Sigmoid colon (tissue), 7 donors: ENCODE results near the gene SUGCT. TPM values are rescaled to one million over a fixed set of nuclear protein-coding genes. Genes with fewer than 3 reads are reported as not detected.

Source experiments
- DNase-seq: peaks from one replicate; pipeline ENCODE4 v3.0.0-alpha.2; 2019
- H3K27ac ChIP-seq, 4 donors: fragments of 200-600 bp; sonication (generic); one replicate each; pipeline ENCODE4 v1.5.1; 2016 to 2019; ENCODE audit warnings: mild to moderate bottlenecking in 1 of 4
- H3K27me3 ChIP-seq, 3 donors: fragments of 200-600 bp; sonication (generic); one replicate each; pipeline ENCODE4 v1.5.1; 2019; ENCODE audit warnings: mild to moderate bottlenecking in 1 of 3
- H3K36me3 ChIP-seq, 4 donors: fragments of 200-600 bp; sonication (generic); one replicate each; pipeline ENCODE4 v1.5.1; 2016 to 2019
- H3K4me1 ChIP-seq, 4 donors: fragments of 200-600 bp; sonication (generic); one replicate each; pipeline ENCODE4 v1.5.1; 2017 to 2019
- H3K4me3 ChIP-seq, 4 donors: fragments of 200-600 bp; sonication (generic); one replicate each; pipeline ENCODE4 v1.5.1; 2017 to 2019; ENCODE audit warnings: mild to moderate bottlenecking in 2 of 4, moderate library complexity in 1 of 4
- H3K9me3 ChIP-seq, 4 donors: fragments of 200-600 bp in 3 of 4; sonication (generic) in 3 of 4; one replicate each; pipeline versions ENCODE4 v1.5.1 to v1.6.1; 2013 to 2019
- EP300 ChIP-seq, 4 donors: sonication (generic); formaldehyde crosslinking; IDR thresholded peaks; one replicate each; pipeline ENCODE4 v1.6.1; 2017; ENCODE audit warnings: antibody characterized with exemption in 4 of 4
- POLR2A ChIP-seq, 2 donors: fragments of 450-650 bp; IDR thresholded peaks; one replicate each; pipeline ENCODE4 v1.6.1; 2016; ENCODE audit warnings: antibody characterized with exemption in 2 of 2, mild to moderate bottlenecking in 2 of 2, moderate library complexity in 2 of 2
- POLR2AphosphoS5 ChIP-seq, 4 donors: sonication (generic); formaldehyde crosslinking; IDR thresholded peaks; one replicate each; pipeline ENCODE4 v1.6.1; 2017; ENCODE audit warnings: antibody characterized with exemption in 4 of 4
- WGBS, 2 donors: extraction: QIAGEN DNeasy Blood & Tissue Kit; methylation state at CpG; one replicate each; pipeline ENCODE4 v1.1.7; 2013; 5-methylcytosine and 5-hydroxymethylcytosine counted together
- intact Hi-C: fragments of 100-400 bp; cut with DNase I; formaldehyde crosslinking; loops from one replicate; pipeline ENCODE4 v1.15.1; 2023
- polyA plus RNA-seq, 3 donors: library from polyadenylated mRNA; stranded (reverse); fragments of 200-250 nt; gene quantifications; one replicate each; pipeline ENCODE4 v1.2.3, GENCODE V29; 2013
- total RNA-seq, 4 donors: library from RNA; depleted of rRNA; stranded (reverse); fragments of >200 nt; gene quantifications; one replicate each; pipeline ENCODE4 v1.1.0, GENCODE V29; 2016
- TF ChIP-seq, protein P1 (sequence below), 4 experiments: fragments of 450-650 bp in 3 of 4; fragments of 200-600 bp in 1 of 4; IDR thresholded peaks; one replicate each; pipeline ENCODE4 v1.5.1; 2016 to 2019; ENCODE audit warnings: antibody characterized with exemption in 4 of 4, mild to moderate bottlenecking in 3 of 4, moderate library complexity in 2 of 4
- donor health status: healthy with polysubstance abuse.
- donor health status: Bipolar disorder and iron deficiency.
- donor health status: healthy.

Gene SUGCT
- total and polyA plus RNA-seq, 7 donors: 2.3 to 25.9 (median 6.3) TPM

DNA sequence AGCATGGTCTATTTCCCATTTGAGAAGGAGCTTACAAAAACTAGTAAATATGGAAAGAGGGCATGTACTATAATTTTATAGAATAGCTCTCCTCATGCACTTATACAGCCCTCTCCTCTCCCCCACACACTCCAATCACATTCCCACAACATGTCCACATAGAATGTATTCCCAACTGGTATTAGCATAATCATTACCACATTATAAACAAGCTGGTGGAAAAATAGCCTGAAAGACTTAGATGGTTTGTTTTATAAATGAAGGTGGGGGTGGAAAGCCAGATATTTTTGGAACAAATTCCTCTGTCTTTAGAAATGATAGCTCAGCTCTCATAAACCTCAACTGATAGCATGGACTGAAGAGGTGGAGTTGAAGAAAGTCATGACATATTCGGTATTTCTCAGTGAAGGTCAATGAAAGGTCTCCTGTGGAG is 410.1 kb downstream of the SUGCT start:
- H3K27ac ChIP-seq: peak overlapping the region in 2 of 4 donors; percentile 47 to 63
- WGBS, 2 donors: 63 to 70% methylated on average over 1 of the region's 1 CpG
- intact Hi-C loops: no loop called here

DNA sequence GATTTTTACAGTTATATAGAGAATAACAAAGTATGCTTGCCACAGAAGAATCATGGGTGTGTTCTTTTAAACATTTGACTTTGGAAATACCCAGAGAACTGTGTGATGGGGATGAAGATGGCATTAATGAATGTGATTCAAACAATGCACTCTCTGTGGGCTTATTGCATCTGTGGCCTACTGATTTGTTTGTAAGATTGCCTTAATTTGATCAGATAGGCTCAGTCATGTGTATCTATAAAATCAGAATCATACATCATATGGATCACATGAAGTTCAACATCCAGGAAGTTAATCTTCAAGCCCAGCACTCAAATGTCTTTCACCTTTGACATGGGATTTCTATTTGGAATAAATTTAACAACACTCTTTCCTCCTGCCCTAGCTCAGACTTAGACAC is 410.9 kb downstream of the SUGCT start:
- intact Hi-C loops: no loop called here
- TF ChIP-seq POLR2AphosphoS5 (IDR thresholded peaks at IDR 0.05): no peak
- TF ChIP-seq POLR2A (IDR thresholded peaks at IDR 0.05): no peak
- no peak for TF ChIP-seq EP300 (IDR thresholded peaks at IDR 0.05)
- TF ChIP-seq, protein P1, sequence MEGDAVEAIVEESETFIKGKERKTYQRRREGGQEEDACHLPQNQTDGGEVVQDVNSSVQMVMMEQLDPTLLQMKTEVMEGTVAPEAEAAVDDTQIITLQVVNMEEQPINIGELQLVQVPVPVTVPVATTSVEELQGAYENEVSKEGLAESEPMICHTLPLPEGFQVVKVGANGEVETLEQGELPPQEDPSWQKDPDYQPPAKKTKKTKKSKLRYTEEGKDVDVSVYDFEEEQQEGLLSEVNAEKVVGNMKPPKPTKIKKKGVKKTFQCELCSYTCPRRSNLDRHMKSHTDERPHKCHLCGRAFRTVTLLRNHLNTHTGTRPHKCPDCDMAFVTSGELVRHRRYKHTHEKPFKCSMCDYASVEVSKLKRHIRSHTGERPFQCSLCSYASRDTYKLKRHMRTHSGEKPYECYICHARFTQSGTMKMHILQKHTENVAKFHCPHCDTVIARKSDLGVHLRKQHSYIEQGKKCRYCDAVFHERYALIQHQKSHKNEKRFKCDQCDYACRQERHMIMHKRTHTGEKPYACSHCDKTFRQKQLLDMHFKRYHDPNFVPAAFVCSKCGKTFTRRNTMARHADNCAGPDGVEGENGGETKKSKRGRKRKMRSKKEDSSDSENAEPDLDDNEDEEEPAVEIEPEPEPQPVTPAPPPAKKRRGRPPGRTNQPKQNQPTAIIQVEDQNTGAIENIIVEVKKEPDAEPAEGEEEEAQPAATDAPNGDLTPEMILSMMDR (IDR thresholded peaks at IDR 0.05): no peak
- no peak overlapping the region for H3K4me3 ChIP-seq
- H3K36me3 ChIP-seq: no peaks in the 10 kb centered on the region
- H3K27me3 ChIP-seq: no peaks in the 10 kb centered on the region
- DNase-seq: no peak
- H3K4me1 ChIP-seq: peaks cover 0 to 43% (median 31%) of the 10 kb centered on the region in 4 donors
- no peaks in the 10 kb centered on the region for H3K9me3 ChIP-seq
- peak overlapping the region in 2 of 4 donors; percentile 23 to 63 for H3K27ac ChIP-seq

More for the DNA sequence above, 410.1 kb downstream of the SUGCT start:
- Histone ChIP-seq H3K9me3 (no peaks in the 10 kb centered on the region), H3K4me1 (peaks cover 0 to 49% (median 31%) of the 10 kb centered on the region in 4 donors), H3K27me3 (no peaks in the 10 kb centered on the region), H3K4me3 (no peak overlapping the region), H3K36me3 (no peaks in the 10 kb centered on the region)
- TF ChIP-seq EP300 (IDR thresholded peaks at IDR 0.05) (no peak), POLR2AphosphoS5 (IDR thresholded peaks at IDR 0.05) (no peak), POLR2A (IDR thresholded peaks at IDR 0.05) (no peak)
- TF ChIP-seq, protein P1 (IDR thresholded peaks at IDR 0.05): no peak
- no peak for DNase-seq

- TF ChIP-seq EP300 (IDR thresholded peaks at IDR 0.05): no peak
- TF ChIP-seq POLR2A (IDR thresholded peaks at IDR 0.05): no peak
- TF ChIP-seq, protein P1 (IDR thresholded peaks at IDR 0.05): no peak
- TF ChIP-seq POLR2AphosphoS5 (IDR thresholded peaks at IDR 0.05): no peak
- H3K27me3 ChIP-seq: no peaks in the 10 kb centered on the region
- H3K9me3 ChIP-seq: no peaks in the 10 kb centered on the region
- WGBS, 2 donors: 85 to 90% methylated on average over 6 of the region's 6 CpGs
- peaks cover 0 to 41% (median 30%) of the 10 kb centered on the region in 4 donors for H3K4me1 ChIP-seq
- H3K4me3 ChIP-seq: no peak overlapping the region
- intact Hi-C loops: no loop called here
- no peak for DNase-seq
- no peaks in the 10 kb centered on the region for H3K36me3 ChIP-seq
- no peak overlapping the region for H3K27ac ChIP-seq
Measured at GRCh38 chr7:40546616-40547501, 412.1 kb downstream of the SUGCT start.

DNA sequence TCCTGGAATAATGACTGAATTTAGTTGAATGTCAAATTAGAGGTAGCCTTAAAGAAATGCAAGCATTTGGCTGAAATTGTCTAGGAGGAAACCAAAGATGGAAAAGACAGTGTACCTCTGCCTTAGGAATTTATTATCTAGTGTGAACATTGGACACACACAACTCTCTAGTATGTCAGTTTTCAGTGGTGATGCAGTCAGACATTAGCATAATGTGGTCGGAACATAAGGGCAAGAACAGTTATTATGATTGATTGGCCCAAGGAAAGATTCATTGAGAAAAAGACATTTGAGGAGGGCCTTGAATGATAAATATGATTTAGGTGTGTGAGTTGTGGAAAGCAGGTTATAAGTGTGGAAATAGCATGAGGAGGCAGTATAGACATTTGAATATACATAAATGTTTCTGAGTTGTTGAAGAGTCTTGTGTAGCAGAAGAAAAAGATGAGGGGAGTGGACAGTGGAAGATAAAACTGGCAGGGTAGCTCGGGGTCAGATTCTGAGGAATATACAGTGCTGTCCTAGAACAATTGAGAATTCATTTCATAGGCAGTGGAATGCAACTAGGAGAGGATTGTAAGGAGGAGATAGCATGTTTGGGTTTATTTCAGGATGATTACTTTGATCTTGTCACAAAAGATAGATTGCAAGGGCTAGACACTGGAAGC is 414.7 kb downstream of the SUGCT start:
- Histone ChIP-seq H3K27me3 (no peaks in the 10 kb centered on the region), H3K4me1 (peaks cover 0 to 15% (median 12%) of the 10 kb centered on the region in 4 donors), H3K36me3 (no peaks in the 10 kb centered on the region), H3K4me3 (no peak overlapping the region), H3K27ac (no peak overlapping the region), H3K9me3 (no peaks in the 10 kb centered on the region)
- intact Hi-C loops: no loop called here
- 87 to 90% methylated on average over 2 of the region's 2 CpGs for WGBS, 2 donors
- TF ChIP-seq EP300 (IDR thresholded peaks at IDR 0.05) (no peak), POLR2A (IDR thresholded peaks at IDR 0.05) (no peak), POLR2AphosphoS5 (IDR thresholded peaks at IDR 0.05) (no peak)
- TF ChIP-seq, protein P1 (IDR thresholded peaks at IDR 0.05): no peak
- DNase-seq: no peak
